GM13977 (cell line): ENCODE measurements around the gene PRKCZ.

ENCODE experiments used
- DNase-seq: peaks from one replicate; pipeline ENCODE4 v3.0.0; 2012; ENCODE audit warnings: low spot score
- CTCF ChIP-seq: IDR thresholded peaks from 2 replicates; pipeline ENCODE4 v1.5.1; 2012; ENCODE audit warnings: mild to moderate bottlenecking, control low read depth; ENCODE audit not compliant: insufficient read depth; ENCODE audit errors: extremely low read depth, missing control alignments
- in situ Hi-C: fragments of 300-500 bp; cut with MboI; formaldehyde crosslinking; loops from one replicate; pipeline ENCODE4 v1.12.0; 2022; ENCODE audit warnings: low sequenced_read_pairs, low pct_unique_long_range_greater_than_20kb, mixed read lengths, inconsistent platforms; ENCODE audit not compliant: unreplicated experiment

Gene PRKCZ

DNA sequence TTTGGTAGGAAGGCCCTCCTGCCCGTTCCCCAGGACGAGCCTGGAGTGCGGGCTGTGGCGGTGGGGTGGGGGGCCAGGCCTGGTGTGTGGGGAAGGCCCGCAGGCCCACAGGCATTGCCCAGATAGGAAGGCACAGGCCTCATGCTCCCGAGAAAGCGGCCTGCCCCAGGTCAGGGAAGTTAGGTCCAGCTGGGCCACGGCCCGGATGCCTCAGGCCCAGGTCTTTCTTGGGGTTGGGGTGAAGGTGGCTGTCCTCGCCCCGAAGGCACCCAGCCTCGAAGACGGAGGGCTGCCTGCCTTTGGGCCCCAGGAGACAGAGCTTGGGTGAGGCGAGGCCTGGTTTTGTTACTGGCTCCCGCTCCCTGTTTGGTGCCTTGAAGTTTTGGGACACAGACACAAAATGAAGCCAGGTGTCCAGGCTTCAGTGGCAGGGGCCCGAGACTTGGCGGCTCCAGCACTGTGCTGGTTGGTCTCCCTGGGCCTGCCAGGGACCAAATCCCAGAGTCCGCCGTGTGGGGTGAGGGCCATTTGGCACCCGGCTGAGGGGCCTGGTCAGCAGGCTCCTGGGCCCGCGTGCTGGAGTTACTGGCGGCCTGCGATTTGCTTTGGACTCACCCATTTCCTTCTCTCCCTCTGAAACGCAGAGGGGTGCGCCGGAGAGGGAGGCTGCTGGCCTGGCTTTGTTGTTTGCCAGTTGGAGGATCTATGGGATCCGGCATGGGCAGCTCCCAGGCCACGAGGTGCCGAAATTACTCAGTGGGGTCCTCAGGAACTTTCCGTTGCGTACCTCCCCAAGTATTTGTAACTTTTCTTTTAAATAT is 179.9 kb downstream of the PRKCZ start:
- no peak for DNase-seq
- in situ Hi-C loops = no loop called here
- TF ChIP-seq CTCF = no peak

GRCh38 chr1:2230781-2231531 is 180.7 kb downstream of the PRKCZ start:
- TF ChIP-seq CTCF = no peak
- in situ Hi-C loops = no loop called here
- DNase-seq = no peak

DNA sequence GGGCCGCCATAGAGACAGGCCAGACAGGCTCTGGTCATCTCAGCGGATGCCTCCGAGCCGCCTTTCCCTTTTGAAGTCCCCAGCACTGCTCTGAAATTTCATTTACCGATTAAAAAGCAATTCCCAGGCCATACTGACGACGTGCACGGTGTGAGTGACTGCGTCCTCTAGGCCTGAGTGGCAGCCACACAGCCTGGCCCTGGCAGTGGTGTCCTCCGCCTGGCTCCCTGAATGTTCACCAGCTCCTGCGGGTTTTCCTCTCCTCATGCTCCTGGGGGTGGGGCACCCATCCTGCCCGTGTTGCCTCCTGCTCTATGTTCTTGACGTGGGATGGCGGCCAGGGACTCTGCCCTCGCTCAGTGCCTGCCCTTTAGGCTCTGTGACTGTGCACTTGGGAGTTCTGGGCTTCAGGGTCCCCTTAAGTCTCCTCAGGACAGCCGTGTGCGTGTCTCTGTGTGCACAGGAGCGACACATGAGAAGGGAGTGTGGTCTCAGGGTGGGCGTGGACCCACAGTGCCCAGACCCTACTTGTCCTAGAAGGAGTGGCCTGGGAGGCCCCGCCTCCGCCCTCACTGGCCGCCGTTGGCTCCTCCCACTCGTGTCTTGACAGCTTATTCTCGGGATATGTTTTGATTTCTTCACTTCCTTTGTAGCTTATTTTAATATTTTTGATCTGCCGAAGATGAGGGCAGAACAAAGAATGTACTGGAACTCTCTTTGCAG is 181.5 kb downstream of the PRKCZ start:
- no peak for DNase-seq
- in situ Hi-C loops = no loop called here
- no peak for TF ChIP-seq CTCF

DNA sequence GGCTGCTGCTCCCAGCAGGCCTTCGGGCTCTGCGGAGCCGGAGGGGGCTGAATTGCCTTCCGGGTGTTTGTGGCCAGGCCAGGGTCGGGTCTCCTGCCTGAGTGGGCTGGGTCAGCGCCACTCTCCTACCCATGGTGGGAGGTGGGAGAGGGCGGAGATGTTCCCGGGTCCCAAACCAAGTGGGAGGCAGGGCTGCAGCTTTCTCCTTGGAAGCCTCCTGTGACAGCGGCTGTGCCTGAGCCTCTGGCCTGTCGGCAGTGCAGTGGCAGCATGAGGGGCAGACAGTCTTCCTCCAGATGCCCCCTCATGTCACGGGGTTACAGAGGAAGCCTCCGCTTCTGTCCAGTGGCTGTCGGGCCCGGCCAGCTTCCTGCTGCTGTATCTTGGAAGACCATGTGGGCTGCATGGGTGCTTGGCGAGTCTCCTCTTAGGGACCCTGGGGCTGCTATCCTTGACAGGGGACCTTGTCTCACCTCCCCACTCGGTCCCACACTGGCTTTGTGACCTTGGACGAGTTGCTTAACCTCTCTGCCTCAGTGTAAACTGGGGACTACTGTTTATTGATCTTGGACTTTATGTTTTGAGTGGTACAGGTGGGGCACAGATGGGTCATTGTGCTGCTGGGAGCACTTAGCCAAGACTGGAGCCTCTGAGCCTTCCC is 182.2 kb downstream of the PRKCZ start:
- no peak for DNase-seq
- in situ Hi-C loops = no loop called here
- no peak for TF ChIP-seq CTCF

GRCh38 chr1:2232916-2233438 is 182.8 kb downstream of the PRKCZ start:
- no peak for DNase-seq
- no peak for TF ChIP-seq CTCF
- in situ Hi-C loops = no loop called here

GRCh38 chr1:2233468-2233867 is 183.3 kb downstream of the PRKCZ start:
- no peak for DNase-seq
- in situ Hi-C loops = no loop called here
- no peak for TF ChIP-seq CTCF
